Embryonic facial prominence (tissue), 1 donor: ENCODE data around the gene SEMA5A.

ENCODE experiments used
- DNase-seq: peaks from one replicate; pipeline ENCODE4 v3.0.0-alpha.2; 2016; ENCODE audit errors: extremely low spot score

Gene SEMA5A

DNA sequence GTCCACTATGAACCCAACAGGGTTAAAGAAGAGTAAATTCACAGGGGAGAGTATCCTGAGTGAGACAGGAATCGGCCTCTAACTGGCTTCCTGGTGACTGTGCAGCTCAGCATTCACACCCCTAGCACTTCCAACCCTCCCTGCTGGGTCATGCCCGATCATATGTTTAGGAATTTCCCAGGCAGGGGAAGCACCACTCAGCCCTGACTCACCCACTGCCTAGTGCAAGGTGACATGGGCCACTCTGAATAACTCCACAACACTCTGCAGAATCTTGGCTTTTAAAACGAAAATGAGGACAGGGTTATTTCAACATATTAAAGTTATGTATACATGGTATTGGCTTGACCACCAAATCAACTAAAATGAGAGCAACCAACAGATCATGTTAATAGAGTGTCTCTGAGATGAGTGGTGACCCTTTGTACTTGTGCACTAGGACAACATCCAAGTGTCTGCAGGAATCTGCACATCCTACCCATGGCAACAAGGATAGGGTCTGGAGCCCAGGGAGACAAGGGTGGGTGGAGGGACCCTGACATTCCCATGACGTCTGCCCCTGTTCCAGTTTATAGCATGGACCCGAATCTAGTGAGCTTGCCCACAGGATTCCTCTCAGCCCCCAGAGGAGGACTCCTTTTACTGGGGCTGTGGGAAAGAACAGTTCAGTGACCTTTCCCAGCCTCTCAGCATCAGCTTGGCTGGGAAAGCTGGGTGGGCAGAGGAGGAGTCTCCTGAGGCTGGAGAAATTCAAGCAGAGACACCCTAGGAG is 485.8 kb downstream of the SEMA5A start:
- no peak for DNase-seq

DNA sequence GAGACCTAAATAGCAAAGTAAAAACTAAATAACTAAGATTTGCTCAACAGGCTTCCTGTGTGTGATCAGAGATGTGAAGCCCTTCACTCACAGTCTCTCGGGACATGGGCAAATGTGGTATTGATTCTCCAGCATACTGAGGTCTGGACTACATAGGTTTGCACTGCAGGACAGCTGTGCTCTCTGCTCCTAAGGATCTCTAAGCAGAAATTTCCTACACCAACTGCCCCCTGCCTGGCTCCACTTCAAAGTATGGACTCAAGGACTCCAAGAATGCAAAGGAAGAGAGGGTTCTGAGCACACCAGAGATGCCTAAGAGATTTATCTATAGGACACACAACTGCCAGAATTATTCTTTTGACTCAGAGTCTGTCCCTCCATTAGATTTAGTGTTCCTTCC is 487.2 kb downstream of the SEMA5A start:
- no peak for DNase-seq

DNA sequence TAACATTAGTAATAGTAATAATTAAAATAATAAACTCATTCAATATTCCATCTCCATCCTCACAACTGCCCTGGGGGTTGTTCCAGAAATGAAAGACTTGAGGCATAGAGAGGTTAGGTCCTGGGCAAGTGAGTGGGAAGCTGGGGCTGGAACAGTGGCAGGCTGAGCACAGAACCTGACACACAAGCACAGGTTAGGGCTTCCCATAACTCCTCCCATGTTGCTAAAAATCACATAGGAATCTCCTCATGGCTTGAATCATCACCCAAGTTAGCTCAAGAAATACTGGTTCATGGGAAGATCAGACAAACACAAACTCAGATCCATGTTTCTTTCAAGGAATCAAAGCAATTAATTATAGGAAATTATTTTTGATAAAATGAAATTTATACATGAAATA is 487.7 kb downstream of the SEMA5A start:
- no peak for DNase-seq

DNA sequence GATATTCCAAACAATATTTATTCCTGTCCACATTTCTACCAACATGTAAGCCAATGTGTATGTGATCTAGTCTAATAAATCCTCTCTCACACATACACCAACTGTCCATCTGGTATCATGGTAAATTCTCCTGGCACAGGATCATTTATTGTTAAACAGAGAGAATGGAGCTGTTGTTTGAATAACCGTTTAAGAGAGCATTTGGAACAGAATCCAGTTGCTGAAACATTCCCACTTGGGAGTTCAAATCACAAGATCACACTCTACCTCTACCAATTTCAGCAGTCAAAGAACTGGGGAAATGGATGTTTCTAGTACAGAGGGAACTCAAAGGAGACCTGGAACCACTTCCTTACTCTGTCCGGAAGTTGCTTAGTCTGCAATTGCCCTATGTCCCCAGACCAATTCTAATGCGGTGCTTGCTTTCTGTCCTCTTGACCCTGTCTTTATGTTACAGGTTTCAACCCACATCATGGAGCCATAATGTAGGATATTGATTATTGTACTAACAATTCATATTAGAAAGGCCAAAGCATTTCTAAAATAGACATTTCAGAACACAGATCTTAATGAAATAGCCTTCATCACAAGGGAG is 488.4 kb downstream of the SEMA5A start:
- no peak for DNase-seq

DNA sequence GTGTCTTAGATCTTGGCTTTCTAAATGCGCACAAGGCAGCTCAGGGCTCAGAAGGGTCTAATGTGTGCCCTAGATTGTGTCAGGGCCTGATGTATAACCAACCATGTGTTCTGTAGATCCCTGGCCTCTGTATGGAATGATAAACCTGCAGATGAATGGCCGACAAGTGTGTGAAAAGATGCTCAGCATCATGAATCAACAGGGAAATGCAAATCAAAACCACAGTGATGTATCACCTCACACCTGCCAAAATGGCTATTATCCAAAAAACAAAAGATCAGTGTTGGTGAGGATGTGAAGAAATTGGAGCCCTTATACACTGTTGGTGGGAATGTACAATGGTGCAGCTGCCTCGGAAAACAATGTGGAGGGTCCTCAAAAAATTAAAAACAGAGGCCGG is 489.8 kb downstream of the SEMA5A start:
- DNase-seq, result no peak

- no peak for DNase-seq
Observed at GRCh38 chr5:9054821-9055589, 490.9 kb downstream of the SEMA5A start.

GRCh38 chr5:9054322-9054721 is 491.6 kb downstream of the SEMA5A start:
- no peak for DNase-seq

- DNase-seq, result no peak
Observed at GRCh38 chr5:9052421-9052820, 493.5 kb downstream of the SEMA5A start.

GRCh38 chr5:9051779-9052178 is 494.1 kb downstream of the SEMA5A start:
- DNase-seq, result no peak

DNA sequence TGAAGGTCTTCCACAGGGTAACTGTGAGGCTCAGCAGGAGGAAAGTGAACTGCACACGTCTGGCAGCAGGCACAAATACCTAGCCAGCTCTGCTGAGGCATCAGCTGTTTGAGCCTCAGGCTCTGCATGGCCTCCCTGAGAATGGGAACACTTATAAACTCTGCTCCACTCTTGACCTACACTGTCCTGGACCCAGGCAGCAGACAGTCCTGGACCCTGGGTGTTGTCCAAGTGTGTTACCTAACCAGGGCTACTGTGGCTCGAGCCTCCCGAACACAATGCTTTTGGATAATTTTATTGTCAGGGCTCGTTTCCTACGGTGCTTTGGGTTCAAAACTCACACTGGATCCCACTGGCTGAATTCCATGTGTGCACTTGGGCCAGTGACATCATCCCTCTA is 497.9 kb downstream of the SEMA5A start:
- DNase-seq, result no peak

DNA sequence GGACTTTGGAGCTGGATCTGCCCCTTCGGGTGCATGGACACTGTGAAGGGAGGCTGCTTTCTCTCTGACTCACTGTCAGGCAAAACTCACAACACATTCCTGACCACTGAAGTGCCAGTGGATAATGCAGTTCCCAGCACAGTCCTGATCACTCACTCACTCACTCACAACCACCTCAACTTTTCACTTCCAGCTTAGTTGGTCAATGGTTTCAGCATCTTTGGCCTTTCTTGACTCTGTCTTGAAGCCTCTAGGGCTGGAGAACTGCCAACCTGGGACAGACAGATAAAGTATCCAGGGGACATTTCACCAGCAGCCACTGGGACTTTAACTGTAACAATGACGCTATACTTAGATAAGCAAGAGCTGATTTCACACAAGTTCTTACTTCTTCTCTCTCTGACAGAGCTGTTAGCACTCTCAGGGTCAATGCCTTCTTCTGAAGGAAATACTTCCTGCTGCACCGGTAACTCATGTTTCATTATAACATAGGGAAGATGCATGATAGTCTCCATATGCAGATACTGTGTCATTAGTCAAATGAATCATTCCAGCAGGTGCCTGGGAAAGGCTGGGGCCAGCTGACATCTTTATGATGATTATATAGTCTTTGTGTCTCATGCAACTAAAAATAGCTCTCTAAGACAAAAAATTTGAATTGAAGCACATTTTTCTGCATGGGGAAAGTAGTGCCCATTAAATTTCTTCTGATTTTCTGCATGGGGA is 499.0 kb downstream of the SEMA5A start:
- no peak for DNase-seq

GRCh38 chr5:9045946-9046345 is 499.9 kb downstream of the SEMA5A start:
- DNase-seq, result no peak

DNA sequence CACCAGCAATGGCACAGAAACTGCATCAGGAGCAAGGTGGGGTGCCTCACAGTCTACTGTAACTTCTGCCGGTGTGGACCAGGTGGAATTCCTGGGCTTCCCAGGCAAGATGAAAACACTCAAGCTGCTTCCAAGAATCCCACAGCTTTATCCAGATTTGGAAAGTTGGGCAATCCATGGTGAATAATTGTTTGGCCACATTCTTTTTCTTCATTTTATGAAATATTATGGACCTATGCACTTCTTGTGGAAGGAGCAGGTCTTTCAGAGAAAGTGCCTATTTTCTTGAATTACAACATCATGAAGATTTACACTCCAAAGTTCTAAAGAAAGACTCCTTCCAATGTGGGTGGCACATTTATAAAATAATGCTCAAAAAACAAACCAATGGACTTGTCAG is 503.6 kb downstream of the SEMA5A start:
- DNase-seq, result no peak

- DNase-seq, result no peak
Observed at GRCh38 chr5:9040475-9040874, 505.4 kb downstream of the SEMA5A start.

DNA sequence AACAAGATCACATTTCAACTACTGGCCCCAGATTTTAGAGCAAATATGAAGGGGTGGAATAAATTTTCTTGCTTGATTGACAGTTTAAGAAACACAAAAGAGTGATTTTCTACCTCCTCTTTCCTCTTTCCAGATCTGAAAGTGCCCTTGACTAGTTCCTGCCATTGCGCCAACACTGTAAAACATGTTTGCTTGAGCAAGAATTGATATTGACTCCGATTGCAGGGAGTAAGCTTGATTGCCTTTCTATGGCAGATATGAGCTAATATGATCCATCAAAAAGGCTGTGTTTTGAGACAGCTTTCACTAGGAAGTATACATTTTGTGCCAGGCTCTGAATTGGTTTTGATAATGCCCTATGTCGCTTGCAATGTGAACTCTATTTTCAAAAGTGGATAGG is 508.8 kb downstream of the SEMA5A start:
- no peak for DNase-seq

GRCh38 chr5:9035346-9035745 is 510.5 kb downstream of the SEMA5A start:
- DNase-seq, result no peak

- no peak for DNase-seq
Observed at GRCh38 chr5:9034649-9035048, 511.2 kb downstream of the SEMA5A start.

- no peak for DNase-seq
Observed at GRCh38 chr5:9033524-9033923, 512.4 kb downstream of the SEMA5A start.

DNA sequence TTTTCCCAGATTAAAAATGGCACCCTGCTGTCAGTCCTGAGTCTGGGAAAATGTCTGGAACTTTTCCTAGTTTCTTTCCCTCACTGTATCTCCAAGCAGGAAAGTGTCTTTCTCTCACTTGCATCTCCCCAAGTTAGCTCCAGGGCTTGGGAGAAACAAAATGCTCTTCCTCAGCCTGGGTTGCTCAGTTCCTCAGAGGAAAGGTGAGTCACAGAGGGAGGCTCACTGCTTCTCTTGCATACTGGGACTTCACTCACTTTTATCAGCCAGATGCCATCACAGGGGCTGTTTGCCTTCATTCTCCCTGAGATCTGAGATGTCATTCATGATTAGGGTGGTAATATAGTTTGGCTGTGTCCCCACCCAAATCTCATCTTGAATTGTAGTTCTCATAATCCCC is 519.9 kb downstream of the SEMA5A start:
- no peak for DNase-seq

DNA sequence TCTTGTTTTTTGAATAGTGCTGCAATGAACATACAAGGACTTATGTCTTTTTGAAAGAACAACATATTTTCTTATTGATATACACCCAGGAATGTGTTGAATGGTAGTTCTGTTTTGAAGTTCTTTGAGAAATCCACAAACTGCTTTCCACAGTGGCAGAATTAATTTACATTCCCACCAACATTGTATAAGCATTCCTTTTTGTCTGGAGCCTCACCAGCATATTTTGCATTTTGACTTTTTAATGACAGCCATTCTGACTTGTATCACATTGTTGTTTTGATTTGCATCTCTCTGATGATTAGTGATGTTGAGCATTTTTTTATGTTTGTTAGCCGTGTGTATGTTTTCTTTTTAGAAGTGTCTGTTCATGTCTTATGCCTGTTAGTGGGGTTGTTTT is 524.9 kb downstream of the SEMA5A start:
- no peak for DNase-seq

DNA sequence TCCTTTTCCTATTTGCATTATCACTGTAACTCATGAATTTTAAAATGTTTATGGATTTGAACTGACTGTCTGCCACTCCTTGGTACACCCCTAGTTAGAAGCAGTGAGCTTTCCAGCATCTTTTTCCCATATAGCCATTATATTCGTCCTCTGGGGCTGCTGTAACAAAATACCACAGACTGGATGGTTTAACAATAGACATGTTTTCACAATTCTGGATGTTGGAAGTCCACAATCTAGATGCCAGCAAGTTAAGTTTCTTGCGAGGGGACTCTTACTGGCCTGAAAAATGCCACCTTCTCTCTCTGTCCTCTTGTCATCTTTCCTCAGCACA is 530.0 kb downstream of the SEMA5A start:
- no peak for DNase-seq

GRCh38 chr5:9015260-9015936 is 530.5 kb downstream of the SEMA5A start:
- no peak for DNase-seq
